ENCODE results near the gene MTRR. TPM values are rescaled to one million over a fixed set of nuclear protein-coding genes. Genes with fewer than 3 reads are reported as not detected.

MTRR gene
- total and polyA plus RNA-seq, 9 of the 15 experiments (the other 6 are each of a cell fraction or from before 2014, with no cell fraction given), result 39.3 to 84.6 (median 66.2) TPM

DNA sequence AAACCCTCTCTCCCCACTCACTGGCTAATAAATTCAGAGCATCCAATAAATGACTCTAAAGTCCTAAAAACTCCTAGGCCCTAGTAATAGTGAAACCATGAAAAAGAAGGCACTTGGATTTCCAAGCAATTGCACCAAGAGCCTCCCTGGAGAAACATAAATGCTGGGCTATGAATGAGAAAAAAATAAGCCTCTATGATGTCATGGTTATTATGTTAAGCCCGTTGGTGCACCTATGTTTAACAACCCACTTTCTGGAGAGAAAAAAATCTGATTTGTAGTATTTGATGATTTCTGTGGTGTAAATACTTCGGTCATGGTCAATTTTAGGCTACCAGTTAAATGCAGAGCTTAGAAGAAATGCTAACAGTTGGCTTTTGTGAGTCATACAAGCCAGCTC lies 26.4 kb upstream of the MTRR start (continued):
- TF ChIP-seq, protein P1, sequence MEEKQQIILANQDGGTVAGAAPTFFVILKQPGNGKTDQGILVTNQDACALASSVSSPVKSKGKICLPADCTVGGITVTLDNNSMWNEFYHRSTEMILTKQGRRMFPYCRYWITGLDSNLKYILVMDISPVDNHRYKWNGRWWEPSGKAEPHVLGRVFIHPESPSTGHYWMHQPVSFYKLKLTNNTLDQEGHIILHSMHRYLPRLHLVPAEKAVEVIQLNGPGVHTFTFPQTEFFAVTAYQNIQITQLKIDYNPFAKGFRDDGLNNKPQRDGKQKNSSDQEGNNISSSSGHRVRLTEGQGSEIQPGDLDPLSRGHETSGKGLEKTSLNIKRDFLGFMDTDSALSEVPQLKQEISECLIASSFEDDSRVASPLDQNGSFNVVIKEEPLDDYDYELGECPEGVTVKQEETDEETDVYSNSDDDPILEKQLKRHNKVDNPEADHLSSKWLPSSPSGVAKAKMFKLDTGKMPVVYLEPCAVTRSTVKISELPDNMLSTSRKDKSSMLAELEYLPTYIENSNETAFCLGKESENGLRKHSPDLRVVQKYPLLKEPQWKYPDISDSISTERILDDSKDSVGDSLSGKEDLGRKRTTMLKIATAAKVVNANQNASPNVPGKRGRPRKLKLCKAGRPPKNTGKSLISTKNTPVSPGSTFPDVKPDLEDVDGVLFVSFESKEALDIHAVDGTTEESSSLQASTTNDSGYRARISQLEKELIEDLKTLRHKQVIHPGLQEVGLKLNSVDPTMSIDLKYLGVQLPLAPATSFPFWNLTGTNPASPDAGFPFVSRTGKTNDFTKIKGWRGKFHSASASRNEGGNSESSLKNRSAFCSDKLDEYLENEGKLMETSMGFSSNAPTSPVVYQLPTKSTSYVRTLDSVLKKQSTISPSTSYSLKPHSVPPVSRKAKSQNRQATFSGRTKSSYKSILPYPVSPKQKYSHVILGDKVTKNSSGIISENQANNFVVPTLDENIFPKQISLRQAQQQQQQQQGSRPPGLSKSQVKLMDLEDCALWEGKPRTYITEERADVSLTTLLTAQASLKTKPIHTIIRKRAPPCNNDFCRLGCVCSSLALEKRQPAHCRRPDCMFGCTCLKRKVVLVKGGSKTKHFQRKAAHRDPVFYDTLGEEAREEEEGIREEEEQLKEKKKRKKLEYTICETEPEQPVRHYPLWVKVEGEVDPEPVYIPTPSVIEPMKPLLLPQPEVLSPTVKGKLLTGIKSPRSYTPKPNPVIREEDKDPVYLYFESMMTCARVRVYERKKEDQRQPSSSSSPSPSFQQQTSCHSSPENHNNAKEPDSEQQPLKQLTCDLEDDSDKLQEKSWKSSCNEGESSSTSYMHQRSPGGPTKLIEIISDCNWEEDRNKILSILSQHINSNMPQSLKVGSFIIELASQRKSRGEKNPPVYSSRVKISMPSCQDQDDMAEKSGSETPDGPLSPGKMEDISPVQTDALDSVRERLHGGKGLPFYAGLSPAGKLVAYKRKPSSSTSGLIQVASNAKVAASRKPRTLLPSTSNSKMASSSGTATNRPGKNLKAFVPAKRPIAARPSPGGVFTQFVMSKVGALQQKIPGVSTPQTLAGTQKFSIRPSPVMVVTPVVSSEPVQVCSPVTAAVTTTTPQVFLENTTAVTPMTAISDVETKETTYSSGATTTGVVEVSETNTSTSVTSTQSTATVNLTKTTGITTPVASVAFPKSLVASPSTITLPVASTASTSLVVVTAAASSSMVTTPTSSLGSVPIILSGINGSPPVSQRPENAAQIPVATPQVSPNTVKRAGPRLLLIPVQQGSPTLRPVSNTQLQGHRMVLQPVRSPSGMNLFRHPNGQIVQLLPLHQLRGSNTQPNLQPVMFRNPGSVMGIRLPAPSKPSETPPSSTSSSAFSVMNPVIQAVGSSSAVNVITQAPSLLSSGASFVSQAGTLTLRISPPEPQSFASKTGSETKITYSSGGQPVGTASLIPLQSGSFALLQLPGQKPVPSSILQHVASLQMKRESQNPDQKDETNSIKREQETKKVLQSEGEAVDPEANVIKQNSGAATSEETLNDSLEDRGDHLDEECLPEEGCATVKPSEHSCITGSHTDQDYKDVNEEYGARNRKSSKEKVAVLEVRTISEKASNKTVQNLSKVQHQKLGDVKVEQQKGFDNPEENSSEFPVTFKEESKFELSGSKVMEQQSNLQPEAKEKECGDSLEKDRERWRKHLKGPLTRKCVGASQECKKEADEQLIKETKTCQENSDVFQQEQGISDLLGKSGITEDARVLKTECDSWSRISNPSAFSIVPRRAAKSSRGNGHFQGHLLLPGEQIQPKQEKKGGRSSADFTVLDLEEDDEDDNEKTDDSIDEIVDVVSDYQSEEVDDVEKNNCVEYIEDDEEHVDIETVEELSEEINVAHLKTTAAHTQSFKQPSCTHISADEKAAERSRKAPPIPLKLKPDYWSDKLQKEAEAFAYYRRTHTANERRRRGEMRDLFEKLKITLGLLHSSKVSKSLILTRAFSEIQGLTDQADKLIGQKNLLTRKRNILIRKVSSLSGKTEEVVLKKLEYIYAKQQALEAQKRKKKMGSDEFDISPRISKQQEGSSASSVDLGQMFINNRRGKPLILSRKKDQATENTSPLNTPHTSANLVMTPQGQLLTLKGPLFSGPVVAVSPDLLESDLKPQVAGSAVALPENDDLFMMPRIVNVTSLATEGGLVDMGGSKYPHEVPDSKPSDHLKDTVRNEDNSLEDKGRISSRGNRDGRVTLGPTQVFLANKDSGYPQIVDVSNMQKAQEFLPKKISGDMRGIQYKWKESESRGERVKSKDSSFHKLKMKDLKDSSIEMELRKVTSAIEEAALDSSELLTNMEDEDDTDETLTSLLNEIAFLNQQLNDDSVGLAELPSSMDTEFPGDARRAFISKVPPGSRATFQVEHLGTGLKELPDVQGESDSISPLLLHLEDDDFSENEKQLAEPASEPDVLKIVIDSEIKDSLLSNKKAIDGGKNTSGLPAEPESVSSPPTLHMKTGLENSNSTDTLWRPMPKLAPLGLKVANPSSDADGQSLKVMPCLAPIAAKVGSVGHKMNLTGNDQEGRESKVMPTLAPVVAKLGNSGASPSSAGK (IDR thresholded peaks at IDR 0.05), result no peak
- no peak for TF ChIP-seq JUND (IDR thresholded peaks at IDR 0.05; ENCODE audit: borderline replicate concordance, low read depth, low read length)
- TF ChIP-seq JUND (tag; IDR thresholded peaks at IDR 0.05; ENCODE audit: borderline replicate concordance, low read depth, low read length), result no peak
- no peak for TF ChIP-seq GTF2F1 (IDR thresholded peaks at IDR 0.05; ENCODE audit: low read depth, low read length)
- TF ChIP-seq GABPB1 (CRISPR knock-in tag; IDR thresholded peaks at IDR 0.05), result no peak
- TF ChIP-seq ZEB2 (IDR thresholded peaks at IDR 0.05), result no peak
- TF ChIP-seq, protein P2, sequence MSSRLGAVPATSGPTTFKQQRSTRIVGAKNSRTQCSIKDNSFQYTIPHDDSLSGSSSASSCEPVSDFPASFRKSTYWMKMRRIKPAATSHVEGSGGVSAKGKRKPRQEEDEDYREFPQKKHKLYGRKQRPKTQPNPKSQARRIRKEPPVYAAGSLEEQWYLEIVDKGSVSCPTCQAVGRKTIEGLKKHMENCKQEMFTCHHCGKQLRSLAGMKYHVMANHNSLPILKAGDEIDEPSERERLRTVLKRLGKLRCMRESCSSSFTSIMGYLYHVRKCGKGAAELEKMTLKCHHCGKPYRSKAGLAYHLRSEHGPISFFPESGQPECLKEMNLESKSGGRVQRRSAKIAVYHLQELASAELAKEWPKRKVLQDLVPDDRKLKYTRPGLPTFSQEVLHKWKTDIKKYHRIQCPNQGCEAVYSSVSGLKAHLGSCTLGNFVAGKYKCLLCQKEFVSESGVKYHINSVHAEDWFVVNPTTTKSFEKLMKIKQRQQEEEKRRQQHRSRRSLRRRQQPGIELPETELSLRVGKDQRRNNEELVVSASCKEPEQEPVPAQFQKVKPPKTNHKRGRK (tag; IDR thresholded peaks at IDR 0.05), result no peak
- TF ChIP-seq SMARCA4 (IDR thresholded peaks at IDR 0.05), result no peak
- no peak for TF ChIP-seq ZNF217 (CRISPR knock-in tag; IDR thresholded peaks at IDR 0.05)
- TF ChIP-seq SP2 (IDR thresholded peaks at IDR 0.05; ENCODE audit: extremely low read depth, low read depth, low read length, poor library complexity, severe bottlenecking), result no peak
- TF ChIP-seq, protein P3, sequence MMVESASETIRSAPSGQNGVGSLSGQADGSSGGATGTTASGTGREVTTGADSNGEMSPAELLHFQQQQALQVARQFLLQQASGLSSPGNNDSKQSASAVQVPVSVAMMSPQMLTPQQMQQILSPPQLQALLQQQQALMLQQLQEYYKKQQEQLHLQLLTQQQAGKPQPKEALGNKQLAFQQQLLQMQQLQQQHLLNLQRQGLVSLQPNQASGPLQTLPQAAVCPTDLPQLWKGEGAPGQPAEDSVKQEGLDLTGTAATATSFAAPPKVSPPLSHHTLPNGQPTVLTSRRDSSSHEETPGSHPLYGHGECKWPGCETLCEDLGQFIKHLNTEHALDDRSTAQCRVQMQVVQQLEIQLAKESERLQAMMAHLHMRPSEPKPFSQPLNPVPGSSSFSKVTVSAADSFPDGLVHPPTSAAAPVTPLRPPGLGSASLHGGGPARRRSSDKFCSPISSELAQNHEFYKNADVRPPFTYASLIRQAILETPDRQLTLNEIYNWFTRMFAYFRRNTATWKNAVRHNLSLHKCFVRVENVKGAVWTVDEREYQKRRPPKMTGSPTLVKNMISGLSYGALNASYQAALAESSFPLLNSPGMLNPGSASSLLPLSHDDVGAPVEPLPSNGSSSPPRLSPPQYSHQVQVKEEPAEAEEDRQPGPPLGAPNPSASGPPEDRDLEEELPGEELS (CRISPR knock-in tag; IDR thresholded peaks at IDR 0.05; ENCODE audit: borderline replicate concordance), result no peak

Data from K562 (cell line).